ENCODE data around the gene LGALS3BP.

GRCh38 chr17:78971756-78972506 is 7.8 kb downstream of the LGALS3BP start:
- TF ChIP-seq PITX1 (CRISPR knock-in tag; IDR thresholded peaks at IDR 0.05) (no peak), TARDBP (CRISPR knock-in tag; IDR thresholded peaks at IDR 0.05) (no peak), RXRA (CRISPR knock-in tag; IDR thresholded peaks at IDR 0.05) (no peak), PAX8 (CRISPR knock-in tag; IDR thresholded peaks at IDR 0.05; ENCODE audit: borderline replicate concordance) (no peak), EZH2 (conservative IDR thresholded peaks at IDR 0.05; ENCODE audit: low read depth, low read length) (no peak), POLR2AphosphoS2 (IDR thresholded peaks at IDR 0.05; ENCODE audit: low read depth, low read length) (no peak), NPAS2 (CRISPR knock-in tag; IDR thresholded peaks at IDR 0.05; ENCODE audit: borderline replicate concordance) (0 out of 2 replicates have a peak, but pooled peaks have one; percentile 8), FIP1L1 (IDR thresholded peaks at IDR 0.05; ENCODE audit: borderline replicate concordance, insufficient read depth, low read depth, low read length) (no peak), TBP (CRISPR knock-in tag; IDR thresholded peaks at IDR 0.05) (no peak), RAD21 (CRISPR knock-in tag; IDR thresholded peaks at IDR 0.05) (no peak)
- TF ChIP-seq, protein P1, sequence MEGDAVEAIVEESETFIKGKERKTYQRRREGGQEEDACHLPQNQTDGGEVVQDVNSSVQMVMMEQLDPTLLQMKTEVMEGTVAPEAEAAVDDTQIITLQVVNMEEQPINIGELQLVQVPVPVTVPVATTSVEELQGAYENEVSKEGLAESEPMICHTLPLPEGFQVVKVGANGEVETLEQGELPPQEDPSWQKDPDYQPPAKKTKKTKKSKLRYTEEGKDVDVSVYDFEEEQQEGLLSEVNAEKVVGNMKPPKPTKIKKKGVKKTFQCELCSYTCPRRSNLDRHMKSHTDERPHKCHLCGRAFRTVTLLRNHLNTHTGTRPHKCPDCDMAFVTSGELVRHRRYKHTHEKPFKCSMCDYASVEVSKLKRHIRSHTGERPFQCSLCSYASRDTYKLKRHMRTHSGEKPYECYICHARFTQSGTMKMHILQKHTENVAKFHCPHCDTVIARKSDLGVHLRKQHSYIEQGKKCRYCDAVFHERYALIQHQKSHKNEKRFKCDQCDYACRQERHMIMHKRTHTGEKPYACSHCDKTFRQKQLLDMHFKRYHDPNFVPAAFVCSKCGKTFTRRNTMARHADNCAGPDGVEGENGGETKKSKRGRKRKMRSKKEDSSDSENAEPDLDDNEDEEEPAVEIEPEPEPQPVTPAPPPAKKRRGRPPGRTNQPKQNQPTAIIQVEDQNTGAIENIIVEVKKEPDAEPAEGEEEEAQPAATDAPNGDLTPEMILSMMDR (CRISPR knock-in tag; IDR thresholded peaks at IDR 0.05), result no peak

Data from HepG2 (cell line).